ENCODE data around the gene TIMM44.

The TIMM44 gene

GRCh38 chr19:7979011-7979410 is 35.5 kb upstream of the TIMM44 start:
- TF ChIP-seq CTCF (IDR thresholded peaks at IDR 0.05; ENCODE audit: low read depth, low read length): no peak

GRCh38 chr19:7978179-7978825 is 34.8 kb upstream of the TIMM44 start:
- Histone ChIP-seq H3K36me3 (peaks cover 80% of the 10 kb centered on the region), H3K9me3 (no peaks in the 10 kb centered on the region), H3K27me3 (no peaks in the 10 kb centered on the region), H3K4me3 (ENCODE audit: low read depth, low read length) (no peak overlapping the region), H3K4me1 (no peaks in the 10 kb centered on the region)
- TF ChIP-seq CTCF (IDR thresholded peaks at IDR 0.05; ENCODE audit: low read depth, low read length): no peak
- no peak for DNase-seq

More at GRCh38 chr19:7979011-7979410, 35.5 kb upstream of the TIMM44 start:
- H3K9me3 ChIP-seq: no peaks in the 10 kb centered on the region
- no peaks in the 10 kb centered on the region for H3K27me3 ChIP-seq
- no peak for DNase-seq
- no peak overlapping the region for H3K4me3 ChIP-seq (ENCODE audit: low read depth, low read length)
- H3K4me1 ChIP-seq: no peaks in the 10 kb centered on the region
- H3K36me3 ChIP-seq: peaks cover 80% of the 10 kb centered on the region

GRCh38 chr19:7977723-7978040 is 34.2 kb upstream of the TIMM44 start:
- no peak overlapping the region for H3K4me3 ChIP-seq (ENCODE audit: low read depth, low read length)
- TF ChIP-seq CTCF (IDR thresholded peaks at IDR 0.05; ENCODE audit: low read depth, low read length): no peak
- no peaks in the 10 kb centered on the region for H3K27me3 ChIP-seq
- no peak for DNase-seq
- no peaks in the 10 kb centered on the region for H3K4me1 ChIP-seq
- peaks cover 76% of the 10 kb centered on the region for H3K36me3 ChIP-seq
- no peaks in the 10 kb centered on the region for H3K9me3 ChIP-seq

GRCh38 chr19:7977021-7977722 is 33.7 kb upstream of the TIMM44 start:
- H3K27me3 ChIP-seq: no peaks in the 10 kb centered on the region
- peaks cover 73% of the 10 kb centered on the region for H3K36me3 ChIP-seq
- no peak overlapping the region for H3K4me3 ChIP-seq (ENCODE audit: low read depth, low read length)
- no peak for TF ChIP-seq CTCF (IDR thresholded peaks at IDR 0.05; ENCODE audit: low read depth, low read length)
- no peak for DNase-seq
- no peaks in the 10 kb centered on the region for H3K9me3 ChIP-seq
- no peaks in the 10 kb centered on the region for H3K4me1 ChIP-seq

GRCh38 chr19:7976461-7976860 is 33.0 kb upstream of the TIMM44 start:
- H3K36me3 ChIP-seq: peaks cover 73% of the 10 kb centered on the region
- no peaks in the 10 kb centered on the region for H3K9me3 ChIP-seq
- no peak for TF ChIP-seq CTCF (IDR thresholded peaks at IDR 0.05; ENCODE audit: low read depth, low read length)
- no peak overlapping the region for H3K4me3 ChIP-seq (ENCODE audit: low read depth, low read length)
- H3K4me1 ChIP-seq: no peaks in the 10 kb centered on the region
- no peak for DNase-seq
- H3K27me3 ChIP-seq: no peaks in the 10 kb centered on the region

GRCh38 chr19:7975037-7975436 is 31.6 kb upstream of the TIMM44 start:
- no peak for DNase-seq
- H3K9me3 ChIP-seq: no peaks in the 10 kb centered on the region
- H3K36me3 ChIP-seq: peaks cover 69% of the 10 kb centered on the region

More at GRCh38 chr19:7975037-7975436, 31.6 kb upstream of the TIMM44 start:
- H3K27me3 ChIP-seq: no peaks in the 10 kb centered on the region
- no peak for TF ChIP-seq CTCF (IDR thresholded peaks at IDR 0.05; ENCODE audit: low read depth, low read length)
- H3K4me1 ChIP-seq: no peaks in the 10 kb centered on the region
- H3K4me3 ChIP-seq (ENCODE audit: low read depth, low read length): no peak overlapping the region
